ENCODE measurements around the gene SRSF8.
"Not testable (repeated sequence)": the region's sequence is repeated elsewhere in the genome, so short reads cannot be mapped to it uniquely, and the experiment has no call there.

Gene SRSF8

GRCh38 chr11:95093548-95093947 lies 26.8 kb downstream of the SRSF8 start:
- in situ Hi-C loops (cut with MboI; ENCODE audit: low sequenced_read_pairs) = no loop called here

DNA sequence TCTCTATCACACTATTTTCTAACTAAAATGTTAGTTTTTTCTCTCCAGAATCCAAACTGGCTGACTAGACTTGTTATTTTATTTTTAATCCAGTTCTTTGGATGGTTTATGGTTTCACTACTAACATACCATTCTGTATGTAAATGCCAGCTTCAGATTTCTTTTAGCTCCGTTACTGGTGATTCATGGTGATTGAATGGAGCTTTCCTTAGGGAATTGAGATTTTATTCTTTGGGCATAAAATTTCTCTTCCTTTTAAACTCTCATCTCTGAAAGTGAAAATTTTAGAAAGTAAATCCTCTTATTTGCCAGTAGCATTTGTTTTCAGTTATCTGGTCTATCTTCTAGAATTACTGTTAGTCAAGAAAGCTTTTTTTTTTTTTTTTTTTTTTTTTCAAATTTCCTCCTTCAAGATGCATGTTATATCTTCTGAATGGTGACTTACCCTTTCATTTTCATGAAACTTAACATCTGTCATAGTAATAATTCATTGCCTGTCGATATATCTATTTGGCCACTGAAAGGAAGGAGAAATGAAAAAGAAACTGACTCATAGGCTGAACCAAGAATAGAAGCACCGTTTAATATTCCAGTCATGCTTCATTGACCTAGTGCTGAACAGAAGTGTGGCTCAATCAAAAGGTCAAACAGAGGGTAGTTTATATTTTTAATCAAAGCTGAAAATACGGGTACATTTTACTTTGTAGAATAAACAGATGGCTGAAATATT lies 29.3 kb downstream of the SRSF8 start:
- in situ Hi-C loops (cut with MboI; ENCODE audit: low sequenced_read_pairs) = no loop called here

GRCh38 chr11:95097209-95097608 lies 30.5 kb downstream of the SRSF8 start:
- in situ Hi-C loops (cut with MboI; ENCODE audit: low sequenced_read_pairs) = no loop called here

DNA sequence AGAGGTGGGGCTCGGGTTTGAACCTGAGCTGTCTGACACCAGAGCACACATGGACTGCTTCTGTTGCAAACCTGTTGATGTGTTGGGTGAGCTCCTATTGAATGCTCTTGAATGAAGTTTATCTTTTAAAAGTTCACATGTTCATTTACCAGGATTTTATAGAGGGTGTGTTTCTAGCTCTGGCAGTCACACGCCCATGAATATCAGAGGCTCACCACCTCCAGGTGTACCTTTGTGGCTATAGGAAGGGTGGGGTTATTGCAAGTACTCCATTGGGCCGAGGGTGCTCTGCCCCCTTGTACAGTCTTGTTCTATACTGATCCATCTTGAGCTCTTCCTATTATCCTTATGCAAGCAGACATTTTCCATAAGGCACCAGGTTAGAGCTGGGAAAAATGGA lies 32.1 kb downstream of the SRSF8 start:
- in situ Hi-C loops (cut with MboI; ENCODE audit: low sequenced_read_pairs) = no loop called here

GRCh38 chr11:95100191-95100648 lies 33.5 kb downstream of the SRSF8 start:
- in situ Hi-C loops (cut with MboI; ENCODE audit: low sequenced_read_pairs) = no loop called here

DNA sequence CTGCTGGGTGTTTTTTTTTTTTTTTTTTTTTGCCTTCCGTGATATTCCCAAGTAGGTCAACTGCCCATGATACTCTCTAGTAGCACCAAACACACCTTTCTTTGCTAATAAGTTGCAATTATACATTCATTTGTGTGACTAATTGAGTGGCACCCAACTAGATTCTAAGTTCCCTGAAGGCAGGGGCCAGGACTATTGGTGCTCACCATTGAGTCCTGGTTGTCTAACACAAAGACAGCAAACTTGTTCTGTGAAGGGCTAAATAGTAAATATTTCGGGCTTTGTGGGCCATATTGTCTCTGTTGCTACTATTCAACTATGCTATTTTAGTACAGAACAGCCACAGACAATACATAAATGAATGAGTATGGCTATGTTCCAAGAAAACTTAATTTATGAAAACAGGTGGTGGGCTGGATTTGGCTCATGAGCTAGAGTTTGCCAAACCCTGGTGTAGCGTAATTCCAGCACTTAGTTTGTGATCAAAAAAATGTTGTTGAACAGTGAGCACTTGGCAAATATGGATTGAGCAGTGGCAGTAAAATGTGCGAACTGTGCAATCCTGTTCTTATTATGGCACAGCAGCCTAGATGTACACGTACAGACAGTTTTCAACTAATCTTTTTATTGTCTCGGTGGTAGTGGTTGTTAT lies 34.3 kb downstream of the SRSF8 start:
- in situ Hi-C loops (cut with MboI; ENCODE audit: low sequenced_read_pairs) = no loop called here

- in situ Hi-C loops (cut with MboI; ENCODE audit: low sequenced_read_pairs) = no loop called here
Measured at GRCh38 chr11:95101935-95102334, 35.2 kb downstream of the SRSF8 start.

DNA sequence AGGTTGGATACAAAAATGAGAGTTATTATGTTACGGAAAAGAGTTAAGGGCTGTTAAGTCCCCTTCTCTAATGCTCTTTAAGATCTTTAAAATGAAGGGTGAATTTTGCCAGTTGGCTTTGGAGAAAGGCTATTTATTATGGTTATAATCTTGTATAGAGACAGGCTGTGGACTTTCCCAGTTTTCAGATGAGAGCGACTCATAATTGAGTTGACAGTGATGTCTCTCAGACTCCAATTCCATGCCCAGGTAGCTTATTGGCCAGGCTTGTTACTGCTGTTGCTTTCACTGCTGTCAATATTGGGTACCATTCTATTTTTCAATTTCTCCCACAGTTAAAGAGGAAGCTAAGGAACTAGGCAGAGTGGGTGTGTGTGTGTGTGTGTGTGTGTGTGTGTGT lies 36.0 kb downstream of the SRSF8 start:
- in situ Hi-C loops (cut with MboI; ENCODE audit: low sequenced_read_pairs) = no loop called here

DNA sequence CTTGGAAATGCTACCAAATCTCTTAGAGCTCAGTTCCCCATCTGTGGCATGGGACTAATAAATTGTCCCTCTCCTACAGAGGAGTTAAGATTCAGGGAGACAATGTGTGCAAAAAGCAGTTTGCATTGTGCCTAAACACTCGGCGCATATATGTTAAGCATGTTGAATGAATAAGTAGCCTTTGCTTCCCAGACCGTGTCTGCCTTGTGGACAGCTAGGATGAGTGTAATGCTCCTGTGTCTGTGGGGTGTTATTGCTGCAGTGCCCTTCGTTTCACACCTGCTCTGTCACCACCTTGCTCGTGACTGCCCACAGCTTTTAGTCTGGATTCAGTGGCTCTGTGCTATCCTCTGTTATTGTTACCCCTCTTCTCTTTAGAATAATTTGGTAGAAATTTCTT lies 37.0 kb downstream of the SRSF8 start:
- in situ Hi-C loops (cut with MboI; ENCODE audit: low sequenced_read_pairs) = no loop called here

DNA sequence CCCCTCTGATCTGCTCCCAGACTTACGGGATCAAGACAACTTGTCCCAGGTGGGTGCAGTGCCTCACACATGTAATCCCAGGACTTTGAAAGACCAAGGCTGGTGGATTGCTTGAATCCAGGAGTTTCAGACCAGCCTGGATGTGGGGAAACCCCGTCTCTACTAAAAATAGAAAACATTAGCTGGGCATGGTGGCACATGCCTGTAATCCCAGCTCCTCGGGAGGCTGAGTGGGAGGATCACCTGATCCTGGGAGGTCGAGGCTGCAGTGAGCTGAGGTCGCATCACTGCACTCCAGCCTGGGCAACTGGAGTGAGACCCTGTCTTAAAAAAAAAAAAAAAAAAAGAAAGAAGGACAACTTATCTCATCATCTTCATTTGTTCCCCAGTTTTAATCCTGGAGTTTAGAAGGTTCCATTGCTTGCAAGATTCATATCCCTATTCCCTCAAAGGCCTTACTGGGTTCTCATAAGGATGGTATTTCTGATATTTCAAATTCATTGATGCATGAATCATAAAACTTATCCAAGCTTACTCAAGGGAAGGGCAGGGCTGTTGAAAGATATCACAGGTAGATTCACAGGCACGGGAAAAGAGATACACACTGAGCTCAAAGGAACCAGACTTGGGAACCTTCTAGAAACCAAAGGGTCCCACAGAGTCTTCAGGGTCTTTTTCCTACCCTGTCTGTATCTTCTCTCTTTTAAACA lies 37.6 kb downstream of the SRSF8 start:
- in situ Hi-C loops (cut with MboI; ENCODE audit: low sequenced_read_pairs) = no loop called here

DNA sequence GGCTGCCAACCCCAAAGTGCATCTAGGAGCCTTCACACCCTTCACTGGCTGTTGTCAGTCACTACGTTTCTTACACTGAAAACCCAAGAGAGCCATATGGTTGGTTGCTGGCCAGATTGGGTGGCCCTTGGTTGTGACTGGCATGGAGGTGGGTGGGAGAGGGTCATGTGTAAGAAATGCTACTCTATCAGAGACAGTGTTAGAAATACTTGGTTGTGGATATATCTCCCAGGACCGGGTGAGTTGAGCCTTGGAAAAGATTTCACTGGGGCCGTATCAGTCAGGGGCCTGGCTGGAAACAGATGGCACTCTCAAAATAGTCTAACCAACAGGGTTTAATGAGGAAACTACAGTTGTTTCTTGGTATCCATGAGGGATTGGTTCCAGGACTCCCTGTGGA lies 38.1 kb downstream of the SRSF8 start:
- in situ Hi-C loops (cut with MboI; ENCODE audit: low sequenced_read_pairs) = no loop called here

GRCh38 chr11:95108159-95108611 lies 41.5 kb downstream of the SRSF8 start:
- in situ Hi-C loops (cut with MboI; ENCODE audit: low sequenced_read_pairs) = no loop called here

DNA sequence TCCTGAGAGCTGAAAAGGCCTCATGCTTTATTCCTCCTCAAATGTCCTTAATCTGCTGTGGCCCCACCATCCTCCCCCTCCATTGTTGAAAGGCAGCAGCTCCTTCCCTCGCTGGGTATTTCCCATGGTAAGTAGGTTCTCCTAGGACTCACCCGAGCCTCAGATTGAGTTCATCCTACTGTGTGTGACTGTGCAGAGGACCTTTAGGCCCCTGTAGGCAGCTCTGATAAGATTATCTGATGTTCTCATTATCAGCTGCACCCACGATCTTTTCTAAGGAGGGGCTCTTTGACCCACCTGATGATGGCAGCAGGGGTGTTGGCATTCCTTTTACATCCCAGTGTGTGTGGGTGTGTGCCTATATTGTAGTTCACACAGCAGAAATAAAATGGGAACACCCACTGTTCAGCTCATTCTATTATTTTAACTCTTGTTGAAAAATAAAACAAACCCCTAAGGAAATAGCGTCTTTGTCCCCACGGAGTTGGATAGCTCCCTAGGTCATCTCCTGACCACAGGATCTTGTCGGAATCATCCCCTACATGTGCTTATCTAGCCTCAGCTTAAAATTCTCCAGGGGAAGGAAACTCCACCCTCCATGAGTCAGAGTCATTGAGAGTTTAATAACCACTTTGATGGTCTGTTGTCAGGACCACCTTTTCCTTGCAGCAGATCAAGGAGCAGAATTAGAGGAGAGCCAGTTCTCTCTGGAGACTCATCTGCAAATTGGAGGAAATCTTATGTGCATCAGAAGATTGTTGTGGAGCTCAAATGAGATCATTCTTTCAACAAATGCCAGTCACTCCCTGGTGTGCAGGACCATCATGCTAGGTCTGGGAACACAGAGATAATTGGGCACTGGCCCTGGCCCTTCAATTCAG lies 42.2 kb downstream of the SRSF8 start:
- in situ Hi-C loops (cut with MboI; ENCODE audit: low sequenced_read_pairs) = no loop called here

DNA sequence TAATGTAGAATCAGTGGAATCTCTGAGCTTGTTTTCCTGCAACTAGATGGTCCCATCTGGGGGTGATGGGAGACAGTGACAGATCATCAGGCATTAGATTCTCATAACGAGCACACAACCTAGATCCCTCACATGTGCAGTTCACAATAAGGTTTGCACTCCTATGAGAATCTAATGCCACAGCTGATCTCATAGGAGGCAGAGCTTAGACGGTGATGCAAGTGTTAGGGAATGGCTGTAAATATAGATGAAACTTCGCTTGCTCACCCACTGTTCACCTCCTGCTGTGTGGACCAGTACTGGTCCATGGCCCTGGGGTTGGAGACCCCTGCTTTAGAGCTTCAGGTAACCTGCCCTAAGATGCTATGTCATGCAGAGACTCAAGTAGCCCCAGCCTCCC lies 44.8 kb downstream of the SRSF8 start:
- in situ Hi-C loops (cut with MboI; ENCODE audit: low sequenced_read_pairs) = not testable (repeated sequence)

DNA sequence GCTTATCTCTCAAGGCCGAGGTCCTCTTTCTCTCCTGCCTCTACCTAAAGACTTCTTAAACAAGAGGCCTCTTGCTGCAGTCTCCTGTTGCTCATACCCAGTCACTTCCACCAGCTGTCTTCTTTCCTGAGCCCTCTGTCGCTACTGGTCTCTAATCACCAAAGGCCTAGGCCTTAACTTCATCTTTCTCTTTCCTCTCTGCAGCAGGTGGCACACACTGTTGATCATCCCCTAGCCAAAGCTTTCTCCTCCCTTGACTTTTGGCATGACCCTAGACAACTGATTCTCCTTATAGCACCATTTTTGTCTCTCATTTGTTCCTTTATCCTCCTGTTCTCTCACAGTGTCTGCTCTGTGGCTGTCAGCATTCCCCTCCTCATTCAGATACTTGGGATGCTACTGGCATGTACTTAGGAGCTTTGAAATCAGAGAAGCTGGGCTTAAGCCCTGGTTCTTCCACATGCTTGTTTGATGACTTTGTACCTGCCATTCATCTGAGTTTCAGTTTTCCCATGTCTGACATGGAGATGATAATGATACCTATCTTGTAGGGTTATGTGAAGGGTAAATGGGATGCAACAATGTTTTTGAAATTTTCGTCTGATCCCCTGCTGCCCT lies 45.3 kb downstream of the SRSF8 start:
- in situ Hi-C loops (cut with MboI; ENCODE audit: low sequenced_read_pairs) = no loop called here

DNA sequence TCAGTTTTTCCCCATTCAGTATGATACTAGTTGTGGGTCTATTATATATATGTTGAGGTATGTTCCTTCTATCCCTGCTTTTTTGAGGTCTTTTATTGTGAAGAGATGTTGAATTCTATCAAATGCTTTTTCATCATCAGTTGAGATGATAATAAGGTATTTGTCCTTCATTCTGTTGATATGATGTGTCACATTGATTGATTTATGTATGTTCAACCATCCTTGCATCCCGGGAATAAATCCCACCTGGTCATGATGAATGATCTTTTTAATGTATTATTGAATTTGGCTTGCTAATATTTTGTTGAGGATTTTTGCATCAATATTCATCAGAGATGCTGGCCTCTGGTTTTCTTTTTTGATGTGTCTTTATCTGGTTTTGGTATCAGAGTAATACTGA lies 48.9 kb downstream of the SRSF8 start:
- in situ Hi-C loops (cut with MboI; ENCODE audit: low sequenced_read_pairs) = no loop called here

- in situ Hi-C loops (cut with MboI; ENCODE audit: low sequenced_read_pairs) = no loop called here
Measured at GRCh38 chr11:95119361-95120060, 52.8 kb downstream of the SRSF8 start.

All from hTERT RPE-1 (cell line).